Left lung (tissue), 10 donors: Measurements from ENCODE around the gene SPEN. TPM values are rescaled to one million over a fixed set of nuclear protein-coding genes. Genes with fewer than 3 reads are reported as not detected.
A peak's percentile ranks its signal among the peaks of the same experiment; 100 is the strongest.

ENCODE experiments used
- ATAC-seq: fragments of 200-7000 bp; cut with Tn5 transposase; one replicate; pipeline ENCODE4 v1.9.1; 2020; ENCODE audit warnings: moderate library complexity
- DNase-seq, 4 donors: peaks; one replicate each; pipeline ENCODE4 v3.0.0-alpha.2; 2013 to 2020
- H3K27ac ChIP-seq, 2 donors: fragments of 200-600 bp; sonication (generic) in 1 of 2; one replicate each; pipeline versions ENCODE4 v1.5.0 to v1.8.0; 2020 to 2021
- H3K27me3 ChIP-seq, 2 donors: fragments of 200-600 bp; sonication (generic) in 1 of 2; one replicate each; pipeline versions ENCODE4 v1.5.0 to v1.8.0; 2020 to 2021
- H3K36me3 ChIP-seq, 2 donors: fragments of 200-600 bp; sonication (generic) in 1 of 2; one replicate each; pipeline versions ENCODE4 v1.5.0 to v1.8.0; 2020 to 2021
- H3K4me1 ChIP-seq, 2 donors: fragments of 200-600 bp; one replicate each; pipeline ENCODE4 v1.8.0; 2021
- H3K4me3 ChIP-seq, 2 donors: fragments of 200-600 bp; sonication (generic) in 1 of 2; one replicate each; pipeline versions ENCODE4 v1.5.0 to v1.8.0; 2020 to 2021; ENCODE audit warnings: mild to moderate bottlenecking in 1 of 2
- H3K9me3 ChIP-seq, 2 donors: fragments of 200-600 bp; sonication (generic) in 1 of 2; one replicate each; pipeline versions ENCODE4 v1.5.0 to v1.8.0; 2020 to 2021
- intact Hi-C, 2 donors: fragments of 100-400 bp; cut with DNase I; formaldehyde crosslinking; loops; one replicate each; pipeline versions ENCODE4 v1.11.2 to v1.14.2; 2022
- polyA plus RNA-seq, 6 donors: library from polyadenylated mRNA; unstranded; fragments of 120-200 nt; gene quantifications; one replicate each; pipeline ENCODE4 v1.2.1, GENCODE V29; 2013; ENCODE audit not compliant: insufficient read length in 6 of 6
- total RNA-seq, 2 donors: library from RNA; stranded (reverse); fragmentation: NEBNext Ultra II Directional; extraction: Animal tissue kit (Norgen Biotek cat#: 25700); gene quantifications; one replicate each; pipeline ENCODE4 v1.2.1, GENCODE V29; 2021
- TF ChIP-seq, protein P1 (sequence below), 2 donors: fragments of 200-600 bp; sonication (generic) in 1 of 2; IDR thresholded peaks; one replicate each; pipeline versions ENCODE4 v1.5.0 to v1.8.0; 2021; ENCODE audit warnings: antibody characterized with exemption in 2 of 2
- donor health status: DM: no; HTN: yes; CAD: no.
- donor health status: DM: no; HTN: no; CAD: no.

The SPEN gene
- total and polyA plus RNA-seq, 8 donors, result 37.2 to 71.4 (median 63.3) TPM

DNA sequence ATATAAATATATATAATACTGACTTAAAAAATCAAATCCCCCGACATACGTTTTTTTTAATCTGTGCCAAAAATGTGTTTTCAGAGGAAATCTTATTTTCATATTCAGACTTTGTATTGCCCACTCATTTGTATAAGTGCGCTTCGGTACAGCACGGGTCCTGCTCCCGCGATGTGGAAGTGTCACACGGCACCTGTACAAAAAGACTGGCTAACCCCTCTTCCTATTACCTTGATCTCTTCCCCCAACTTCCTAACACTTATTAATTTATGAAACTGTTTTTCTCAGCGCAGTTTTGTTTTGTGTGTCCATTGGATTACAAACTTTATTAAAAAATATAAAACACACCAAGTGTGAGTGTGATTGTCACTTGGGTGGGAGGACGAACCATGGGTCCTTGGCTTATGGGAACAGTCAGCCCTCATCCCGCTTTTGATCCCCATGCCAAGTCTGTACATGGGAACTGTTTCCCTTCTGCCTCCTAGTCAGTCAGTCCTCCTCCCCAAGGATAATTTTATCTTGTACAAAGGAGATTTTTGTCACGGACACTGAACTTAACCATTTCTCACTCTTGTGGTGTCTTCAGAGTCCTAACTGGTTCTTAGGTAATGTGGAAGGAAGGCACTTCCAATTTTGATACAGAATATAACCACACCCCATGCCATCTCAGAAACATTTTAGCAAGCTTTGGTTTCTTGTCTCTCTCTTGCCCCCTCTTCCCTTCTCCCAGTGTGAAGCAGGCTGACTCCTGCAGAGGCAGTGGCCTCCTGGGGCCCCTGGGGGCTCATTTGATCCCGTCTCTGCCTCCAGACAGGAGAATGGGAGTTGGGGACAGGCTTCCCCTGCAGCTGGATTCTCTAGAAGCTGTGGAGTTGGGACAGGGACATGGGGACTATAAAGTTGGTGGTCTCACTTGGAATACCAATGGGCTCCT lies 92.9 kb downstream of the SPEN start:
- peaks cover 0 to 100% of the 10 kb centered on the region in 2 donors for H3K36me3 ChIP-seq
- no peaks in the 10 kb centered on the region for H3K9me3 ChIP-seq
- H3K4me3 ChIP-seq, result no peak overlapping the region
- peak overlapping the region in 1 of 2 donors; percentile 26 for H3K27ac ChIP-seq
- DNase-seq (no peak), ATAC-seq (no peak)
- no peaks in the 10 kb centered on the region for H3K27me3 ChIP-seq
- H3K4me1 ChIP-seq, result peaks cover 0 to 20% of the 10 kb centered on the region in 2 donors
- intact Hi-C loops, result no loop called here
- TF ChIP-seq, protein P1, sequence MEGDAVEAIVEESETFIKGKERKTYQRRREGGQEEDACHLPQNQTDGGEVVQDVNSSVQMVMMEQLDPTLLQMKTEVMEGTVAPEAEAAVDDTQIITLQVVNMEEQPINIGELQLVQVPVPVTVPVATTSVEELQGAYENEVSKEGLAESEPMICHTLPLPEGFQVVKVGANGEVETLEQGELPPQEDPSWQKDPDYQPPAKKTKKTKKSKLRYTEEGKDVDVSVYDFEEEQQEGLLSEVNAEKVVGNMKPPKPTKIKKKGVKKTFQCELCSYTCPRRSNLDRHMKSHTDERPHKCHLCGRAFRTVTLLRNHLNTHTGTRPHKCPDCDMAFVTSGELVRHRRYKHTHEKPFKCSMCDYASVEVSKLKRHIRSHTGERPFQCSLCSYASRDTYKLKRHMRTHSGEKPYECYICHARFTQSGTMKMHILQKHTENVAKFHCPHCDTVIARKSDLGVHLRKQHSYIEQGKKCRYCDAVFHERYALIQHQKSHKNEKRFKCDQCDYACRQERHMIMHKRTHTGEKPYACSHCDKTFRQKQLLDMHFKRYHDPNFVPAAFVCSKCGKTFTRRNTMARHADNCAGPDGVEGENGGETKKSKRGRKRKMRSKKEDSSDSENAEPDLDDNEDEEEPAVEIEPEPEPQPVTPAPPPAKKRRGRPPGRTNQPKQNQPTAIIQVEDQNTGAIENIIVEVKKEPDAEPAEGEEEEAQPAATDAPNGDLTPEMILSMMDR (IDR thresholded peaks at IDR 0.05), result no peak

DNA sequence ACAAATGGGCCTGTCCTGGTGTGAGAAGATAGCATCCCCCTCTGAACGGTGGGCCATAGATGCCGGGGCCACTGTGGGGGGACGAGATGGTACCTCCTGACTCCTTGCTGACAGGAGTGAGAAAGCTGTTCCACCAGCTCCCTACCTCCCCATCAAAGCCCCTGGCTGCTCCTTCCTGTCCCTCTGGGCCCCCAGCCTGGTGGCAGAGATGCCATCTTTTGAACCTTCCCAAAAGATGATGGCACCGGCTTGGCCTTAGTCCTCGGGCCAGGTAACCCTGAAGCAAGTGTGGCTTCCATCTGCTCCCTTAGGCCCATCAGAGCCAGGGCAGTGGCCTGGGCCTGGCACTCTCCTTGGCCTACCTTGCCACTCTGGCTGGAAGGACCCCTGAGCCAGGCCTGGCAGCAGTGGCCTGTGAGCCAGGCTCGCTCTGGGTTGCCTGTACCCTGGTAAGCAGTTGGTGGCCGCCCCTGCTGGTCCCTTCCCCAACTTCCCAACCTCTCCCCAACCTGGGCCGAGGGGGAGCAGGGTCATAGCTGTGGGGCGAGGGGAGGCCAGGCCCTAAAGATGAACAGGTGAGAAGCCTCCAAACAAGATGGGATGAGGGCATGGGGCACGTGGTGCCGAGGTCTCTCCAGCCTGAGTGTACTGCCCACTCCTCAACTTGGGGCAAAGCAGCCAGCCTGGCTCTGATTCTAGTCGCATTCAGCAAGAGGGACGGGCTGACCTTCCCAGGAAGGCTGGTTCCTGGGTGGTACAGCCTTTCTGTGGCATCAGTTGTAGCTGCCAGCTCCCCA lies 93.7 kb downstream of the SPEN start:
- intact Hi-C loops, result no loop called here
- no peak for ATAC-seq
- DNase-seq, result no peak

DNA sequence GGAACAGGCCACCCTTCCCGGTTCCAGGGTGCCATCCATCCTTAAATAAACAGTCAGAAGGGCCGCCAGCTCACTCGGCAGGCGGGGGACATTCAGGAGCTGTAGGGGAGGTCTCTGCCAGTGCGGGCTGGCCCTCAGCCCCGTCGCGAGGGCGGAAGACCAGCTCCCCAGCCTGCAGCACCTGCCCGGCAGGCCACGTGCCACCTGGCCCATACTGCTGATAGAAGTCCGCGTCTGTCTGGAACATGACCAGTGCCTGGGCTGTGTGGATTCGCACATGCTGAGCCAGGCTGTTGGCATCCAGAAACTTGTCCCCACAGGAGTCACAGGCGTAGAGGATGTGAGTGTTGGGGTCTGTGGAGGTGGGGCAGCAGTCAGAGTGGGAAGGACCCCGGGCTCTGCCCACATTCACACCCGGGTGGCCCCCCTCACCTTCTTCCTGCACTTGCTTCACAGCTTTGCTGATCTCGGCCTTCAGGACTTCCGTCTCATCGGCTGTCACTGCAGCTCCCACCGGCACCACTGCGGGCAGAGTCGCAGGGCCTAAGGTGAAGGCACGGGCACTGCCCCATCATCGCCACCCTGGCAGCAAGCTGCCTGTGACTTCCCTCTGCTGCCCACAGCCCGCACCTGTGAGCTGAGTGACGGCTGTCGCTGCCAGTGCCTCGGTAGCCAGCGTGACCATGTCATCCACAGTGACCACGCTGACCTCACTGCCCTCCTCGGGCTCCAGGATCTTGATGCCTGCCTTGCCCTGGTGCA lies 94.6 kb downstream of the SPEN start:
- DNase-seq (no peak), ATAC-seq (no peak)
- peaks cover 0 to 19% of the 10 kb centered on the region in 2 donors for H3K4me1 ChIP-seq
- H3K4me3 ChIP-seq, result no peak overlapping the region
- H3K9me3 ChIP-seq, result no peaks in the 10 kb centered on the region
- H3K36me3 ChIP-seq, result peaks cover 0 to 100% of the 10 kb centered on the region in 2 donors
- TF ChIP-seq, protein P1 (IDR thresholded peaks at IDR 0.05), result no peak
- H3K27me3 ChIP-seq, result no peaks in the 10 kb centered on the region
- no peak overlapping the region for H3K27ac ChIP-seq
- intact Hi-C loops, result no loop called here

More for the DNA sequence above, 93.7 kb downstream of the SPEN start:
- Histone ChIP-seq H3K36me3 (peaks cover 0 to 100% of the 10 kb centered on the region in 2 donors), H3K27ac (no peak overlapping the region), H3K4me3 (no peak overlapping the region), H3K27me3 (no peaks in the 10 kb centered on the region), H3K9me3 (no peaks in the 10 kb centered on the region), H3K4me1 (peaks cover 0 to 20% of the 10 kb centered on the region in 2 donors)
- TF ChIP-seq, protein P1 (IDR thresholded peaks at IDR 0.05), result no peak

DNA sequence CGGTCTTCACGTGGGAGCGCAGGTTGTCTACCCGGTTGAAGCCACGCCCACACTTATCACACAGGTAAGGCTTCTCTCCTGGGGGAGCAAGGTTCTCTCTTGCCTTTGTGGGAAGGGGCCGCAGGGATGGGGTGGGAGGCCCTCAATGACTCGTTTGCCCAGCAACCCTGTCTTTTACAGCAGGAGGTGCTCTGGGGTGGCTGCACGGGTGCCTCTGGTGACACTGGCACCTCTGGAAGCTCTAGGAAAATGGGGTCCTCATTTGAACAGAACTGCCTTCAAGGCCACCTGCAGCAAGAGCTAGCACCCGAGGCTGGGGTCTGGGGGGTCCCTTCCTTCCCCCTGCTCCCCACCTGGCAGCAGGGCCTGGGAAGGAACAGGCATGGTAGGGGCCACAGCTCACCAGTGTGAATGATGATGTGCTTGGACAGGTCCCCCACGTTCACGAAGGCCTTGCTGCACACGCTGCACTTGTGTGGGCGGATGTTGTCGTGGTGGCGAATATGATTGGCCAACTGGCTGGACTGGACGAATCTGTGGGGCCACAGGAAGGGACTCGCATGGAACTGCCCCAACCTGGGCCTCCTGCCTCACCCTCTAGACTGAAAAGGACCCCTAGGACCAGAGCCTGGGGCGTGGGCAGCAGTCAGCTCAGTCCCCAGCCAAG lies 95.3 kb downstream of the SPEN start:
- Histone ChIP-seq H3K4me3 (no peak overlapping the region), H3K27ac (no peak overlapping the region), H3K27me3 (no peaks in the 10 kb centered on the region), H3K4me1 (peaks cover 0 to 17% of the 10 kb centered on the region in 2 donors), H3K36me3 (peaks cover 0 to 100% of the 10 kb centered on the region in 2 donors), H3K9me3 (no peaks in the 10 kb centered on the region)
- intact Hi-C loops, result no loop called here
- TF ChIP-seq, protein P1 (IDR thresholded peaks at IDR 0.05), result no peak
- ATAC-seq, result no peak
- DNase-seq, result no peak
